GM19468 (cell line): ENCODE data around the gene YWHAG.
"Not testable (repeated sequence)": the region's sequence is repeated elsewhere in the genome, so short reads cannot be mapped to it uniquely, and the experiment has no call there.

Experiments used
- ATAC-seq: cut with Tn5 transposase; IDR thresholded peaks from one replicate; pipeline ENCODE4 v1.9.1; 2021; ENCODE audit warnings: mild to moderate bottlenecking, moderate library complexity, moderate number of reproducible peaks; ENCODE audit not compliant: unreplicated experiment; ENCODE audit errors: extremely low read depth

The YWHAG gene

GRCh38 chr7:76381814-76382213 is 23.0 kb upstream of the YWHAG start:
- ATAC-seq: no peak

- no peak for ATAC-seq
Measured at GRCh38 chr7:76380623-76380966, 21.8 kb upstream of the YWHAG start.

GRCh38 chr7:76377186-76377918 is 18.6 kb upstream of the YWHAG start:
- no peak for ATAC-seq

- no peak for ATAC-seq
Measured at GRCh38 chr7:76375251-76375650, 16.5 kb upstream of the YWHAG start.

- no peak for ATAC-seq
Measured at GRCh38 chr7:76372984-76373833, 14.4 kb upstream of the YWHAG start.

- no peak for ATAC-seq
Measured at GRCh38 chr7:76371396-76371795, 12.6 kb upstream of the YWHAG start.

- ATAC-seq: no peak
Measured at GRCh38 chr7:76369018-76369417, 10.2 kb upstream of the YWHAG start.

GRCh38 chr7:76368190-76368589 is 9.4 kb upstream of the YWHAG start:
- no peak for ATAC-seq

GRCh38 chr7:76364198-76364584 is 5.4 kb upstream of the YWHAG start:
- no peak for ATAC-seq

- not testable (repeated sequence) for ATAC-seq
Measured at GRCh38 chr7:76363754-76364153, 5.0 kb upstream of the YWHAG start.

GRCh38 chr7:76359978-76360638 is 1.3 kb upstream of the YWHAG start:
- no peak for ATAC-seq

GRCh38 chr7:76359111-76359977 is 553 bp upstream of the YWHAG start:
- peak; percentile 64 for ATAC-seq

- no peak for ATAC-seq
Measured at GRCh38 chr7:76358011-76358480, 745 bp downstream of the YWHAG start.

- no peak for ATAC-seq
Measured at GRCh38 chr7:76357475-76358010, 1.2 kb downstream of the YWHAG start.

GRCh38 chr7:76356823-76357222 is 2.0 kb downstream of the YWHAG start:
- ATAC-seq: no peak

- ATAC-seq: no peak
Measured at GRCh38 chr7:76356115-76356514, 2.7 kb downstream of the YWHAG start.

GRCh38 chr7:76354981-76355730 is 3.6 kb downstream of the YWHAG start:
- ATAC-seq: no peak

GRCh38 chr7:76354516-76354915 is 4.3 kb downstream of the YWHAG start:
- ATAC-seq: no peak

GRCh38 chr7:76353744-76354143 is 5.0 kb downstream of the YWHAG start:
- ATAC-seq: no peak
